GM21526 (cell line): ENCODE data around the gene TIGD1.

ENCODE experiments used
- ATAC-seq: cut with Tn5 transposase; IDR thresholded peaks from one replicate; pipeline ENCODE4 v1.9.1; 2021; ENCODE audit warnings: moderate library complexity; ENCODE audit not compliant: unreplicated experiment, low FRiP score

TIGD1 gene

GRCh38 chr2:232525791-232526371 lies 24.5 kb downstream of the TIGD1 start, which contains the start of gene CHRND:
Gene CHRND (plus strand): TSS chr2:232526160. CDS start chr2:232526216, 56 bp downstream.
- no peak for ATAC-seq

DNA sequence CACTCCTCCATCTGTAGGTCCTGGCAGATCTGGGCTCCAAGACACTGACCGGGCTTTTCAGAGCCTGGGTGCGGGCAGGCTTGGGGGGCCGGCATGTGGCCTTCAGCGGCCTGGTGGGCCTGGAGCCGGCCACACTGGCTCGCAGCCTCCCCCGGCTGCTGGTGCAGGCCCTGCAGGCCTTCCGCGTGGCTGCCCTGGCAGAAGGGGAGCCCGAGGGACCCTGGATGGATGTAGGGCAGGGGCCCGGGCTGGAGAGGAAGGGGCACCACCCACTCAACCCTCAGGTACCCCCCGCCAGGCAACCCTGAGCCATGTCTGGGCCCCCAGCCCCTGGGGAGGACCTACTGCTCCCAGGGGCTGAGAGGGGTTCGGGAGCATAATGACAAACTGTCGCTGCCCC lies 25.2 kb downstream of the TIGD1 start:
- no peak for ATAC-seq

- ATAC-seq = no peak
These were observed 25.6 kb downstream of the TIGD1 start for GRCh38 chr2:232524771-232525170.

DNA sequence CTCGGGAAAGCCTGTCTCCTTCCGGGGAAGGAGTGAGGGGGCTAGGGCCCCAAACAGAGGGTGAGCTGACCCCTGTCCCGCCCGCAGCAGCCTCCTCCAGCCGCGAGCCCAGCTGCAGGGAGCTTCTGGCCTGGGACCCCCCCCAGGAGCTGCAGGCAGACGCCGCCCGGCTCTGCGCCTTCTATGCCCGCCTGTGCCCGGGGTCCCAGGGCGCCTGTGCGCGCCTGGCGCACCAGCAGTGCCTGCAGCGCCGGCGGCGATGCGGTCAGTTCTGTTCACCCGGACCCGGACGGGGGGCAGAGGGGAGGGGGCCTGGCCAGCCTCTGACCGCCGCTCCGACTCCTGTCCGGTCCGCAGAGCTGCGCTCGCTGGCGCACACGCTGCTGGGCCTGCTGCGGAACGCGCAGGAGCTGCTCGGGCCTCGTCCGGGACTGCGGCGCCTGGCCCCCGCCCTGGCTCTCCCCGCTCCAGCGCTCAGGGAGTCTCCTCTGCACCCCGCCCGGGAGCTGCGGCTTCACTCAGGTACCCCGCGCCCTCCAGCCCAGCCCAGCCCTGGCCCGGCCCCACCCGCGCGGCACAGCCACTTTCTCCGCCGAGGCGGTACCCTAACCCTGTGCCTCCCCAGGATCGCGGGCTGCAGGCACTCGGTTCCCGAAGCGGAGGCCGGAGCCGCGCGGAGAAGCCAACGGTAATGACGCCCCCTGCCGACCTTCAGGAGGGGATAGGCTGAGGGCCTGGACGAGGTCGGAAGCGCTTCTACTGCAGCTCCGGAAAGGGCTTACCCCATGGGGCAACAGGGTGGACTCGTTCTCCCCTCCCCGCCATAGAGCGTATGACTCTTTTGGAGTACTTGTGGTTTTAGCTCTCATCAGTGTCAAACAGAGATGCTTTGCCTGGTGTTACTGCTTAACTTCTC lies 26.4 kb downstream of the TIGD1 start:
- no peak for ATAC-seq

GRCh38 chr2:232523402-232523681 lies 27.0 kb downstream of the TIGD1 start:
- ATAC-seq = no peak

- no peak for ATAC-seq
These were observed 27.5 kb downstream of the TIGD1 start for GRCh38 chr2:232522623-232523401.

- ATAC-seq = no peak
These were observed 28.3 kb downstream of the TIGD1 start for GRCh38 chr2:232521959-232522622.

DNA sequence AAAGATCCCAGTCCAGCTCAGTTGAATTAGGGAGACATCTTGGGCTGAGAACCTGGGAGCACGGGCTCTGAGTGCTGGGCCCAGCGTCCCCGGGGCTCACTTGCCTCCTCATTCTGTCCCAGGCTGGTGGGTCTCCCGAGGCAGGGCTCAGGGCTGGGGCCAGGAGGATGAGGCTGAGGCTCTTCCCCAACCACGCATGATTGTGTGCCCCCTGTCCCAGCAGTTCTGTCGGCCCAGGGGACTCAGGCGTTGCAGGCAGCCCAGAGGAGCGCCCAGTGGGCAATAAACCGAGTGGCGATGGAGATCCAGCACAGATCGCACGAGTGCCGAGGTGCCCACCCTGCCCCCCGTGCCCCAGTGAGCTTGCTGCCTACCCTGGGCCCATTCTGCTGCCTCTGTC lies 29.3 kb downstream of the TIGD1 start:
- no peak for ATAC-seq

DNA sequence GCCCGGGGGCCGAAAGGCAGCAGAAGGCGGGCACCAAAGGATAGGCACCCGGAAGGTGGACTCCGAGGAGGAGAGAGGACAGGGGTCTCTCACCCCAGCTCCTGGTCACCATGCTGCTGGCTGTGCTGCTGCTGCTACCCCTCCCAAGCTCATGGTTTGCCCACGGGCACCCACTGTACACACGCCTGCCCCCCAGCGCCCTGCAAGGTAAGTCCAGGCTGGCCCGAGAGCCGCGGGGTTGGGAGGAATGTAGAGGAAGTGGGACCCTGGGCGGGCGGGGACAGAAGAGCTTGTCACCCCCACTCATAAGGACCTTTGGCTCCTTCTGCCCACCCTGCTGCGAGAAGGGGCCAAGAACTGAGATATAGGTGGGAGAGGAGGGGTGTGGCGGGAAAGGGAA lies 29.9 kb downstream of the TIGD1 start:
- ATAC-seq = no peak

GRCh38 chr2:232519581-232520438 lies 30.5 kb downstream of the TIGD1 start, which contains the start of gene PRSS56:
Gene PRSS56 (plus strand): TSS chr2:232520388. CDS start chr2:232520599, 211 bp downstream.
- no peak for ATAC-seq

DNA sequence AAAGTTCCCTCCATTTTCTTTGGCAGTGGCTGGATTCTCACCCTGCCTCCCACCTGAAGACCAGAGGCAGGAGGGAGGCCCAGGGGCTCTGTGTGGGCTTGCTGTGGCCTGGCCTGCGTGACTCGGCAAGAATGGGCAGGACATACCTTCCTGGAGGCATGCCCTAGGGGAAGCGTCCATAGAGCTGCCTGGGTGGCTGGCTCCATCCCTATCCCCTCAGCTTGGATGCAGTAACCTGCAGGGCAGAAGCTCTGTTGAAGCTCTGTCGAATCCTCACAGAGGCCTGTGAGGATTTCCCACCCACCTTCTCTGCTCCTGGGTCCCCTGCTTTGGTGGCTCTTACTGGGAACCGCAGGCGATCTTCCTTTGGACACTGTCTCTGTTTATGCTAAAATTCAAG lies 31.5 kb downstream of the TIGD1 start:
- no peak for ATAC-seq

DNA sequence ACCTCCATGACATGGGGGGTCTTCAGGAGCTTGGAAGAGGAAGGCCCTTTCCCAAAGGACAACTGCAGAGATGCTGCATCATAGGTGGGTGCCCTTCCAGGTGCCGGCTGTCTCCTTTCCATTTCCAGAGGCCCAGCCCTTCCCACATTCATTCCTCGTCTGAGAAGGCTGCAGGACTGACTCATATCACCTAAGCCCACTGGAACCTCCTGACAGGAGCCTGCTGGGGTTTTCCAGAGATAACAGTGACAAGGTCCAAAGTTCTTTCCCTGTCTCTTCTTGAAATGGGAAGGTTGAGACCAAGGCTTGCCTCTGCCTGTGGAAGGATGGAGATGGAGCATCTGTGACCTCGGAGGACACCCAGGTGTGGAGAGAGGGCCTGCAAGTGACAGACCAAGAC lies 33.8 kb downstream of the TIGD1 start:
- no peak for ATAC-seq

DNA sequence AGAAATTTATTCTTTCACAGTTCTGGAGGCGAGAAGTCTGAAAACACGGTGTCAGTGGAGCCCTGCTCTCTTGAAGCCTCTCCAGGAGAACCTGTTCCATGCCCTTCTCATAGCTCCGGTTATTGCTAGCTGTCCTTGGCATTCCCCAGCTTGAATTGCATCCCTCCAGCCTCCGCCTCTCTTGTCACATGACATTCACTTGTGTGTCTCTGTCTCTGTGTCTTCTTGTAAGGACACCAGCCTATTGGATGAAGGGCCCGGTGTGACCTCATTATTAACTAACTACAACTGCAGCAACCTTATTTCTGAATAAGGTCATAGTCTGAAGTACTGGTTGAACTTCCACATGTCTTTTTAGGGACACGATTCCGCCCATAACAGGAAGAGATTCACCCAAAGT lies 34.7 kb downstream of the TIGD1 start:
- ATAC-seq = no peak

- ATAC-seq = no peak
These were observed 37.0 kb downstream of the TIGD1 start for GRCh38 chr2:232513353-232513752.

DNA sequence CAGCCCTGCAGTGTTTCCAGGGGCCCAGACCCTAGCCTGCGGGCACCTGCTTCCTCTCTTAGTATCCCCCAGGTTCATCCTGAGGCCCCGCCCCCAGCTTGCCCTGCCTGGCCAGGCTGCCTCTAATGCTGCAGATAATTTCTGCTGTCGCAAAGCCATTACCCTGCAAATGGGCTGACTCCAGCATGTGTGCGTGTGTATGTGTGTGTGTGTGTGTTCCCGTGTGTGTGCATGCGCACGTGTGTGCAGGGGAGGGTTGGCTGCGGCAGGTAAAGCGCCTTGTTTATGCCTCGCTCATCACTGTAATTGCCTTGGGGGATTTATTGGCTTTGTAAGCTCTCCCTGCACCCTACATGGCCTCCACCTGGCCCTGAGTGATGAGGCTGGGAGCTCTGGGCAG lies 37.8 kb downstream of the TIGD1 start:
- no peak for ATAC-seq

GRCh38 chr2:232511336-232511890 lies 38.9 kb downstream of the TIGD1 start:
- no peak for ATAC-seq

DNA sequence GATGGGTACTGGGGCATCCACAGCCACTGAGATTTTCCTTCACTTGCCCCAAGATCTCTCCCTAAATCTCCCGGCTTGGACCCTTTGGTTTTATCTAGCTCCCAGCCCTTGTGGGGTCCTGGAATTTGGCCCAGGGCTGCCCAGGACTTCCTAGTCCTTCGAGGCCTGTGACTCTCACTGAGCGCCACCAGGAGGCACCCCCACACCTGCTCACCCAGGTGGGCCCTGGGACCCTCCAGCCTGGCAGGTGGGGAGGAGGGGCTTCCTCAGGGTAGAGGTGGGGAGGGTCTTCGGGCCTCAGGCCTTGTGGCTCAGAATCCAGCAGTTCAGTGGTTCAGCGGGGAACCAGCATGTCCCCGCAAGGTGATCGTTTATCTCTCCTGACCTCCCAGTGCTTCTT lies 42.1 kb downstream of the TIGD1 start:
- no peak for ATAC-seq

- no peak for ATAC-seq
These were observed 43.6 kb downstream of the TIGD1 start for GRCh38 chr2:232506709-232507108.

GRCh38 chr2:232505856-232506255 lies 44.5 kb downstream of the TIGD1 start:
- no peak for ATAC-seq

- no peak for ATAC-seq
These were observed 45.9 kb downstream of the TIGD1 start for GRCh38 chr2:232504438-232504837.
